ENCODE results near the gene XYLT2.

The XYLT2 gene

DNA sequence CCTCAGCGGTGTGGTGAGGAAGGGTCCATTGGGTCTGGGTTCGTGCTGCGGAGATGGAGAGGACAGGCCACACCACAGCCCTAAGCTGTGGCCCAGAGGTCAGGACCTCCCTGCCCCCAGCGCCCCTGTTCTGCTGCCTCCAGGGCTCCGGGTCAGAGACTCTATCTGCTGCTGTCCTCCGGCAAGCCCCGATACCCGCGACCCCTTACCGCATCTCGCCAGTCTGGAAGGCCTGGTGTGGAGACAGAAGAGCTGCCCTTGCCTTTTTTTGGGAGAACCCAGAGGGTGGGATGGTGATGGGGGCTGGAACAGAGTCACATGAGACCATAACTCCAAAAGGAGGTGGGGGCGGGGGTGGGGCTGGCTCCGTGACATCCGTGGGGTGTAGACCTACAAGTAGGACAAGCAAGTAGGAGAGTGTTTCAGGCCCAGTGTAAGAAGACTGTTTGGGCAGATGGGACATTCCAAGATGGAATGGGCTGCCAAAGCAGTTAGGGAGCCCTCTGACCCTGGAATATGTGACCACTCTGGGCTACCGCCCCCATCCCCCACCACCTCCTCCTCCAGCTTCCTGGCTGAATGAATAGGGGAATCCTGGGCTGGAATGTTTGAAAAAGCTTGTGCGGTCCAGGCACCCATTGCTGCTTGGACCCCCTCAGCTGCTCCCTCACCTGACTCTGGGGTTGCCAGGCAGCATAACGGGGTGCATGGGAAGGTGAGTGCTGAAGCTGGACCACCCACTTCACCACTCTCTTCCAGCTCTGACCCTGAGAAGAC, 1.4 kb downstream of the XYLT2 start:
- peak overlapping the region; percentile 90 for H3K9ac ChIP-seq (ENCODE audit: low read depth, low read length)
- H3K27ac ChIP-seq (ENCODE audit: low read length): peak overlapping the region; percentile 91
- H3K27me3 ChIP-seq (ENCODE audit: insufficient read depth, low read length, poor library complexity): no peaks in the 10 kb centered on the region
- peaks cover 24% of the 10 kb centered on the region for H3K4me1 ChIP-seq (ENCODE audit: insufficient read depth, low read length)
- peaks cover 23% of the 10 kb centered on the region; the same call in 1 of the 2 replicates for H4K20me1 ChIP-seq (ENCODE audit: insufficient read depth, low read length)
- peaks cover 5% of the 10 kb centered on the region; the same call in 1 of the 2 replicates for H3K36me3 ChIP-seq (ENCODE audit: insufficient read depth, low read length)
- peak overlapping the region; percentile 99 for H3K4me2 ChIP-seq (ENCODE audit: insufficient read depth, low read length)
- H3K4me3 ChIP-seq (ENCODE audit: low read depth in 1 of 2, low read length in 2 of 2): peak overlapping the region; percentile 63 to 90; a peak in 3 of 4 replicates
- no peak for DNase-seq
- no peaks in the 10 kb centered on the region for H3K9me3 ChIP-seq (ENCODE audit: insufficient read depth, low read length, severe bottlenecking)
- H2AFZ ChIP-seq (ENCODE audit: low read depth, low read length): no peak overlapping the region
- TF ChIP-seq, protein P1, sequence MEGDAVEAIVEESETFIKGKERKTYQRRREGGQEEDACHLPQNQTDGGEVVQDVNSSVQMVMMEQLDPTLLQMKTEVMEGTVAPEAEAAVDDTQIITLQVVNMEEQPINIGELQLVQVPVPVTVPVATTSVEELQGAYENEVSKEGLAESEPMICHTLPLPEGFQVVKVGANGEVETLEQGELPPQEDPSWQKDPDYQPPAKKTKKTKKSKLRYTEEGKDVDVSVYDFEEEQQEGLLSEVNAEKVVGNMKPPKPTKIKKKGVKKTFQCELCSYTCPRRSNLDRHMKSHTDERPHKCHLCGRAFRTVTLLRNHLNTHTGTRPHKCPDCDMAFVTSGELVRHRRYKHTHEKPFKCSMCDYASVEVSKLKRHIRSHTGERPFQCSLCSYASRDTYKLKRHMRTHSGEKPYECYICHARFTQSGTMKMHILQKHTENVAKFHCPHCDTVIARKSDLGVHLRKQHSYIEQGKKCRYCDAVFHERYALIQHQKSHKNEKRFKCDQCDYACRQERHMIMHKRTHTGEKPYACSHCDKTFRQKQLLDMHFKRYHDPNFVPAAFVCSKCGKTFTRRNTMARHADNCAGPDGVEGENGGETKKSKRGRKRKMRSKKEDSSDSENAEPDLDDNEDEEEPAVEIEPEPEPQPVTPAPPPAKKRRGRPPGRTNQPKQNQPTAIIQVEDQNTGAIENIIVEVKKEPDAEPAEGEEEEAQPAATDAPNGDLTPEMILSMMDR (IDR thresholded peaks at IDR 0.05; ENCODE audit: borderline replicate concordance, extremely low read depth, low read length, poor library complexity, severe bottlenecking): no peak
- TF ChIP-seq EZH2 (IDR thresholded peaks at IDR 0.05; ENCODE audit: borderline replicate concordance, low read depth, low read length, severe bottlenecking): no peak
- peaks cover 51% of the 10 kb centered on the region for H3K79me2 ChIP-seq (ENCODE audit: insufficient read depth, low read length)
- no peak for ATAC-seq (ENCODE audit: insufficient read depth, low read depth)

DNA sequence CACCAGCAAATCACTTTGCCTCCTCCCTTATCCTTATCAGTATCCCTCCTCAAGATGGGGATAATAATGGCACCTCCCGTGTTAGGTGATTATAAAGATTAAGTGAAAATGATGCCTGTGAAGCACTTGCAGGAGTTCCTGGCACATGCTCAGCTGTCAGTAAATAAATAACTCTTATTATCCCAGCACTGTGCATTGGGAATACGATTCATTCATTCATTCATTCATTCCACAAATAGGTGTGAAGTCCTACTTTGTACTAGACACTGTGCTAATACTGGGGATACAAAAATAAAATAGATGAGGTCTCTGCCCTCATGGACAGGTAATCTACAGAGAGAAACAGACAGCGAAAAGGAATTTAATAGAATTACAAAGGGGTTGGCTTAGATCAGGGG, 2.0 kb downstream of the XYLT2 start:
- peaks cover 11% of the 10 kb centered on the region for H3K36me3 ChIP-seq (ENCODE audit: insufficient read depth, low read length)
- H3K4me2 ChIP-seq (ENCODE audit: insufficient read depth, low read length): peak overlapping the region; percentile 99
- DNase-seq (no peak), ATAC-seq (ENCODE audit: insufficient read depth, low read depth) (no peak)
- H3K9me3 ChIP-seq (ENCODE audit: insufficient read depth, low read length, severe bottlenecking): no peaks in the 10 kb centered on the region
- peak overlapping the region in 1 of 2 experiments; percentile 90; a peak in 1 of 4 replicates for H3K4me3 ChIP-seq (ENCODE audit: low read depth in 1 of 2, low read length in 2 of 2)
- no peak overlapping the region for H3K27ac ChIP-seq (ENCODE audit: low read length)
- H3K79me2 ChIP-seq (ENCODE audit: insufficient read depth, low read length): peaks cover 56% of the 10 kb centered on the region
- H3K4me1 ChIP-seq (ENCODE audit: insufficient read depth, low read length): peaks cover 24% of the 10 kb centered on the region
- H3K9ac ChIP-seq (ENCODE audit: low read depth, low read length): no peak overlapping the region
- TF ChIP-seq EZH2 (IDR thresholded peaks at IDR 0.05; ENCODE audit: borderline replicate concordance, low read depth, low read length, severe bottlenecking): no peak
- TF ChIP-seq, protein P1 (IDR thresholded peaks at IDR 0.05; ENCODE audit: borderline replicate concordance, extremely low read depth, low read length, poor library complexity, severe bottlenecking): no peak
- H3K27me3 ChIP-seq (ENCODE audit: insufficient read depth, low read length, poor library complexity): no peaks in the 10 kb centered on the region
- peaks cover 26% of the 10 kb centered on the region; the same call in 1 of the 2 replicates for H4K20me1 ChIP-seq (ENCODE audit: insufficient read depth, low read length)
- no peak overlapping the region for H2AFZ ChIP-seq (ENCODE audit: low read depth, low read length)

DNA sequence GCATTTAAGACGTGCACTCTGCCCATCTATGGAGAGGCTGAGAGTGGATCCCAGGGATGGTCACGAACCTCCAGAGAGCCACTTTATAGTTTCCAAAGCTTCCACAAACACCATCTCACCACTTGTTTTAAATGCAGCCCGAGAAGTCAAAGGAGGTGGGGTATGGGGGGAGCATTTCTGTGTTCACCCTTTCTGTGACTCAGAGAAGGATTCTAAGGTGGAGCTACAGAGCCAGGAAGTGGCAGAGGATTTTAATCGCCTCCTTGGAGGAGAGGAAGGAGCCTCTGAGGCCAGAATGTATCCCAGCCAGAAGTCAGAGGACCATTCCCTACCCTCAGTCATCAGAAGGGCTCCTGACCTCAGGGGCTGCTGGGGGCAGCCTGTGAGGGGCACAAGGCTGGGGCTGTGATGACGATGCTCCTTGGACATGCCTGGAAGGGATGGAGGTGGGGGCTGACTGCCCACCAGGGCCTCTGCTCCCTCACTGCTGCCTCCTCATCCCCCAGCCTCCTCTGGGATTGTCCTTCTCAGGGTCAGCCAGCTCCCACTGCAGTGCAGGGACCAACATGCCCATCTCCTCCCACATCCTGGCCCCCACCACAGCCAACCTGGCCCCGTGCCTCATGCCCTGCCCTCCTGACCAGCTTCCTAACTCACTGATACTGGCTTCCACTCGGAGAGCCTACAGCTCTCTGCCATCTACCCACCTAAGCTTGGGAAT, 2.8 kb downstream of the XYLT2 start:
- H3K9me3 ChIP-seq (ENCODE audit: insufficient read depth, low read length, severe bottlenecking): no peaks in the 10 kb centered on the region
- ATAC-seq (ENCODE audit: insufficient read depth, low read depth) (no peak), DNase-seq (no peak)
- no peak overlapping the region for H2AFZ ChIP-seq (ENCODE audit: low read depth, low read length)
- peaks cover 24% of the 10 kb centered on the region for H3K4me1 ChIP-seq (ENCODE audit: insufficient read depth, low read length)
- no peaks in the 10 kb centered on the region for H3K27me3 ChIP-seq (ENCODE audit: insufficient read depth, low read length, poor library complexity)
- no peak overlapping the region for H3K4me3 ChIP-seq (ENCODE audit: low read depth in 1 of 2, low read length in 2 of 2)
- no peak overlapping the region for H3K27ac ChIP-seq (ENCODE audit: low read length)
- no peak overlapping the region for H3K9ac ChIP-seq (ENCODE audit: low read depth, low read length)
- H4K20me1 ChIP-seq (ENCODE audit: insufficient read depth, low read length): peaks cover 32% of the 10 kb centered on the region; the same call in 1 of the 2 replicates
- peaks cover 18% of the 10 kb centered on the region for H3K36me3 ChIP-seq (ENCODE audit: insufficient read depth, low read length)
- TF ChIP-seq EZH2 (IDR thresholded peaks at IDR 0.05; ENCODE audit: borderline replicate concordance, low read depth, low read length, severe bottlenecking): no peak
- TF ChIP-seq, protein P1 (IDR thresholded peaks at IDR 0.05; ENCODE audit: borderline replicate concordance, extremely low read depth, low read length, poor library complexity, severe bottlenecking): no peak
- no peak overlapping the region for H3K4me2 ChIP-seq (ENCODE audit: insufficient read depth, low read length)
- H3K79me2 ChIP-seq (ENCODE audit: insufficient read depth, low read length): peaks cover 56% of the 10 kb centered on the region

Data from DND-41 (cell line).